H1 (cell line): ENCODE data around the gene AKR7A3. TPM values are rescaled to one million over a fixed set of nuclear protein-coding genes. Genes with fewer than 3 reads are reported as not detected.
"Not testable (repeated sequence)": the region's sequence is repeated elsewhere in the genome, so short reads cannot be mapped to it uniquely, and the experiment has no call there.

Experiments used
- CTCF ChIA-PET: fragments of 300-600 bp; sonication (Branson Sonifier 250); formaldehyde crosslinking; loops from one replicate; lab custom pipeline; 2021; ENCODE audit not compliant: partially characterized antibody; lab: Charles Lee
- POLR2A ChIA-PET: fragments of 300-600 bp; sonication (Branson Sonifier 250); formaldehyde crosslinking; loops from one replicate; lab custom pipeline; 2021; ENCODE audit warnings: inconsistent platforms; ENCODE audit not compliant: partially characterized antibody; lab: Charles Lee
- DNase-seq, 2 experiments: peaks; one replicate each; pipeline versions ENCODE4 v3.0.0 to v3.0.0-alpha.2; 2010 to 2022; ENCODE audit warnings: low spot score in 2 of 2, low read depth in 1 of 2, mixed read lengths in 1 of 2
- FAIRE-seq: peaks from 2 replicates; lab custom pipeline; 2011; peaks lifted over from hg19 to GRCh38; lab: Jason Lieb, UNC
- H2AFZ ChIP-seq: 2 replicates; pipeline ENCODE4 v1.8.1; 2012; ENCODE audit warnings: low read length, inconsistent platforms
- H2AK5ac ChIP-seq: 2 replicates; pipeline ENCODE4 v1.6.1; 2013; ENCODE audit warnings: low read depth, low read length
- H2BK120ac ChIP-seq: replicated peaks from 2 replicates; pipeline ENCODE3; 2013; ENCODE audit warnings: low read depth, low read length, inconsistent platforms
- H2BK12ac ChIP-seq: 2 replicates; pipeline ENCODE4 v1.6.1; 2013; ENCODE audit warnings: low read depth, low read length
- H2BK15ac ChIP-seq: 2 replicates; pipeline ENCODE4 v1.6.1; 2013; ENCODE audit warnings: low read length
- H2BK20ac ChIP-seq: 2 replicates; pipeline ENCODE4 v1.6.1; 2013; ENCODE audit warnings: low read length
- H2BK5ac ChIP-seq: 2 replicates; pipeline ENCODE4 v1.6.1; 2013; ENCODE audit warnings: low read depth, low read length
- H3K14ac ChIP-seq: 2 replicates; pipeline ENCODE4 v1.6.1; 2013; ENCODE audit warnings: inconsistent platforms; ENCODE audit not compliant: insufficient read length
- H3K18ac ChIP-seq: 2 replicates; pipeline ENCODE4 v1.6.1; 2013; ENCODE audit warnings: low read length; ENCODE audit errors: extremely low read depth
- H3K23ac ChIP-seq: 2 replicates; pipeline ENCODE4 v1.6.1; 2013; ENCODE audit warnings: inconsistent platforms; ENCODE audit not compliant: insufficient read length
- H3K23me2 ChIP-seq: 2 replicates; pipeline ENCODE4 v1.6.1; 2013; ENCODE audit warnings: low read depth, low read length
- H3K27ac ChIP-seq: 2 replicates; pipeline ENCODE4 v1.6.1; 2011; ENCODE audit warnings: low read depth, low read length, inconsistent platforms
- H3K27me3 ChIP-seq, 4 experiments: replicated peaks in 1 of 4; 1 replicate in 1 of 4; 2 replicates in 3 of 4; pipeline versions ENCODE4 v1.6.1 to v1.8.1; 2011 to 2013; ENCODE audit warnings: low read length in 3 of 4, mild to moderate bottlenecking in 3 of 4, inconsistent platforms in 2 of 4, mixed read lengths in 2 of 4, moderate library complexity in 1 of 4; ENCODE audit not compliant: control insufficient read depth in 3 of 4, insufficient read depth in 3 of 4; ENCODE audit errors: extremely low read depth in 1 of 4
- H3K36me3 ChIP-seq, 4 experiments: 2 replicates each; pipeline versions ENCODE4 v1.6.1 to v1.8.1; 2011 to 2013; ENCODE audit warnings: mild to moderate bottlenecking in 4 of 4, low read length in 3 of 4, moderate library complexity in 2 of 4, control low read depth in 1 of 4, inconsistent platforms in 1 of 4; ENCODE audit not compliant: insufficient read depth in 4 of 4, control insufficient read depth in 2 of 4
- H3K4ac ChIP-seq: replicated peaks from 2 replicates; pipeline ENCODE3; 2013; ENCODE audit warnings: low read length, low read depth, mixed read lengths, inconsistent platforms; ENCODE audit not compliant: insufficient read length
- H3K4me1 ChIP-seq, 4 experiments: replicated peaks in 1 of 4; 1 replicate in 1 of 4; 2 replicates in 3 of 4; pipeline versions ENCODE4 v1.6.1 to v1.8.1; 2011 to 2013; ENCODE audit warnings: low read length in 3 of 4, inconsistent platforms in 2 of 4, mixed read lengths in 1 of 4; ENCODE audit not compliant: insufficient read depth in 4 of 4, control insufficient read depth in 3 of 4
- H3K4me2 ChIP-seq, 2 experiments: 2 replicates each; pipeline versions ENCODE4 v1.6.1 to v1.8.1; 2011 to 2013; ENCODE audit warnings: low read depth in 2 of 2, low read length in 2 of 2, control low read depth in 1 of 2, inconsistent platforms in 1 of 2, mild to moderate bottlenecking in 1 of 2; ENCODE audit not compliant: insufficient read depth in 1 of 2
- H3K4me3 ChIP-seq, 4 experiments: fragments of 200-600, 300-600 bp in 1 of 4; sonication (generic), shearing (Covaris generic), sonication (Bioruptor Twin) in 1 of 4; 2 replicates each; pipeline versions ENCODE4 v1.5.1 to v1.8.1; 2011 to 2016; ENCODE audit warnings: low read length in 4 of 4, low read depth in 3 of 4, control low read depth in 2 of 4, inconsistent platforms in 2 of 4, mild to moderate bottlenecking in 2 of 4, mixed read lengths in 1 of 4, moderate library complexity in 1 of 4; ENCODE audit not compliant: insufficient read depth in 2 of 4; ENCODE audit errors: extremely low read depth in 1 of 4
- H3K56ac ChIP-seq: replicated peaks from 2 replicates; pipeline ENCODE3; 2013; ENCODE audit warnings: low read depth, mild to moderate bottlenecking, mixed read lengths, low read length, inconsistent platforms; ENCODE audit not compliant: insufficient read length
- H3K79me1 ChIP-seq: 2 replicates; pipeline ENCODE4 v1.6.1; 2013; ENCODE audit warnings: low read depth, low read length, control low read depth
- H3K79me2 ChIP-seq, 2 experiments: 2 replicates each; pipeline versions ENCODE4 v1.6.1 to v1.8.1; 2012 to 2013; ENCODE audit warnings: low read length in 2 of 2, mild to moderate bottlenecking in 2 of 2, inconsistent platforms in 1 of 2; ENCODE audit not compliant: insufficient read depth in 2 of 2, control insufficient read depth in 1 of 2
- H3K9ac ChIP-seq, 4 experiments: replicated peaks in 1 of 4; 1 replicate in 1 of 4; 2 replicates in 3 of 4; pipeline versions ENCODE4 v1.6.1 to v1.8.1; 2011 to 2013; ENCODE audit warnings: low read depth in 3 of 4, low read length in 3 of 4, control low read depth in 2 of 4, mild to moderate bottlenecking in 2 of 4, moderate library complexity in 2 of 4, inconsistent platforms in 1 of 4; ENCODE audit errors: extremely low read depth in 1 of 4
- H3K9me3 ChIP-seq, 2 experiments: 2 replicates each; pipeline versions ENCODE4 v1.6.1 to v1.8.1; 2012 to 2013; ENCODE audit warnings: mild to moderate bottlenecking in 2 of 2, moderate library complexity in 2 of 2, control low read depth in 1 of 2, inconsistent platforms in 1 of 2, low read depth in 1 of 2, low read length in 1 of 2, mixed read lengths in 1 of 2; ENCODE audit not compliant: insufficient read depth in 2 of 2
- H4K20me1 ChIP-seq, 2 experiments: replicated peaks in 1 of 2; 2 replicates each; pipeline versions ENCODE3 to v1.8.1; 2011 to 2013; ENCODE audit warnings: inconsistent platforms in 2 of 2, low read length in 2 of 2, mild to moderate bottlenecking in 1 of 2; ENCODE audit not compliant: insufficient read depth in 2 of 2, control insufficient read depth in 1 of 2
- H4K5ac ChIP-seq: 2 replicates; pipeline ENCODE4 v1.6.1; 2013; ENCODE audit warnings: low read length, low read depth, mixed read lengths, inconsistent platforms; ENCODE audit not compliant: insufficient read length
- H4K8ac ChIP-seq: 2 replicates; pipeline ENCODE4 v1.8.0; 2013; ENCODE audit warnings: mild to moderate bottlenecking, moderate library complexity, low read length, inconsistent platforms; ENCODE audit not compliant: insufficient read depth; ENCODE audit errors: extremely low read depth
- H4K91ac ChIP-seq: replicated peaks from 2 replicates; pipeline ENCODE3; 2013; ENCODE audit warnings: low read length, mixed read lengths, inconsistent platforms; ENCODE audit not compliant: insufficient read length
- WGBS, 2 experiments: shearing (Covaris generic) in 1 of 2; methylation state at CpG; one replicate each; pipeline versions ENCODE4 v1.1.6 to v1.1.7; 2013 to 2015; ENCODE audit warnings: low lambda C conversion rate in 2 of 2, mixed read lengths in 2 of 2, inconsistent platforms in 1 of 2, low coverage in 1 of 2, missing lambda C conversion rate in 1 of 2; ENCODE audit not compliant: insufficient replicate concordance in 2 of 2, insufficient coverage in 1 of 2, insufficient read length in 1 of 2; ENCODE audit errors: extremely low coverage in 1 of 2, missing lambda C conversion rate in 1 of 2; 5-methylcytosine and 5-hydroxymethylcytosine counted together
- polyA plus RNA-seq, 7 experiments: library from polyadenylated mRNA; depleted of rRNA in 3 of 7; stranded (reverse) in 5 of 7; unstranded in 2 of 7; fragments of >200 nt in 5 of 7; fragments of 200-250 nt in 2 of 7; gene quantifications; 1 replicate in 5 of 7; 2 replicates in 1 of 7; 4 replicates in 1 of 7; pipeline versions ENCODE4 v1.2.1 to v1.2.3, GENCODE V29; 2011 to 2013; ENCODE audit warnings: missing spikeins in 2 of 7, mixed read lengths in 2 of 7
- total RNA-seq: library from RNA; stranded (reverse); fragmentation: NEBNext Ultra II Directional; extraction: Animal tissue kit (Norgen Biotek cat#: 25700); gene quantifications from 2 replicates; pipeline ENCODE4 v1.2.1, GENCODE V29; 2021

AKR7A3 gene
- total and polyA plus RNA-seq, 2 of the 8 experiments (the other 6 are each of a cell fraction or from before 2014, with no cell fraction given) = 0.62 to 0.65 TPM

GRCh38 chr1:19304081-19304480 is 15.5 kb upstream of the AKR7A3 start:
- H2BK20ac ChIP-seq, H3K23me2 ChIP-seq, POLR2A ChIA-PET, H3K27ac ChIP-seq, H3K79me2 ChIP-seq, H2BK5ac ChIP-seq, H2AK5ac ChIP-seq, H2BK120ac ChIP-seq, H3K9ac ChIP-seq, H4K91ac ChIP-seq, H3K56ac ChIP-seq, H3K27me3 ChIP-seq, H3K14ac ChIP-seq, H2BK15ac ChIP-seq, H3K9me3 ChIP-seq, H3K4me2 ChIP-seq, H3K18ac ChIP-seq, H2BK12ac ChIP-seq, H3K79me1 ChIP-seq, FAIRE-seq, H2AFZ ChIP-seq, H4K8ac ChIP-seq, H4K20me1 ChIP-seq, H4K5ac ChIP-seq, H3K23ac ChIP-seq, H3K4ac ChIP-seq, H3K4me3 ChIP-seq, DNase-seq, H3K4me1 ChIP-seq: not testable (repeated sequence)
- CTCF ChIA-PET = interaction anchor here (1.4 kb wide), 1 partner anchor 13 kb away, joined by 3 read pairs; no protein-coding TSS in a partner anchor
- WGBS, 2 experiments = 95% methylated on average over 7 of the region's 10 CpGs; no CpG with 5 or more reads in 1 of the 2 experiments
- peaks cover 5 to 30% (median 18%) of the 10 kb centered on the region in 4 experiments; a peak in 7 of 8 replicates for H3K36me3 ChIP-seq
